Astrocyte of the spinal cord (primary cell): ENCODE results near the gene MSL1.

Source experiments
- DNase-seq: peaks from one replicate; pipeline ENCODE4 v3.0.0; 2011; ENCODE audit warnings: low read depth, low spot score
- H3K4me3 ChIP-seq: 2 replicates; pipeline ENCODE4 v1.5.1; 2011; ENCODE audit warnings: low read depth, mild to moderate bottlenecking, low read length, moderate library complexity
- in situ Hi-C: cut with HindIII; loops from 2 replicates; pipeline ENCODE4 v1.10.0; 2017; ENCODE audit warnings: low sequenced_read_pairs
- TF ChIP-seq, protein P1 (sequence below): IDR thresholded peaks from 2 replicates; pipeline ENCODE4 v1.5.1; 2012; ENCODE audit warnings: low read depth, mild to moderate bottlenecking, low read length, inconsistent platforms

The MSL1 gene

DNA sequence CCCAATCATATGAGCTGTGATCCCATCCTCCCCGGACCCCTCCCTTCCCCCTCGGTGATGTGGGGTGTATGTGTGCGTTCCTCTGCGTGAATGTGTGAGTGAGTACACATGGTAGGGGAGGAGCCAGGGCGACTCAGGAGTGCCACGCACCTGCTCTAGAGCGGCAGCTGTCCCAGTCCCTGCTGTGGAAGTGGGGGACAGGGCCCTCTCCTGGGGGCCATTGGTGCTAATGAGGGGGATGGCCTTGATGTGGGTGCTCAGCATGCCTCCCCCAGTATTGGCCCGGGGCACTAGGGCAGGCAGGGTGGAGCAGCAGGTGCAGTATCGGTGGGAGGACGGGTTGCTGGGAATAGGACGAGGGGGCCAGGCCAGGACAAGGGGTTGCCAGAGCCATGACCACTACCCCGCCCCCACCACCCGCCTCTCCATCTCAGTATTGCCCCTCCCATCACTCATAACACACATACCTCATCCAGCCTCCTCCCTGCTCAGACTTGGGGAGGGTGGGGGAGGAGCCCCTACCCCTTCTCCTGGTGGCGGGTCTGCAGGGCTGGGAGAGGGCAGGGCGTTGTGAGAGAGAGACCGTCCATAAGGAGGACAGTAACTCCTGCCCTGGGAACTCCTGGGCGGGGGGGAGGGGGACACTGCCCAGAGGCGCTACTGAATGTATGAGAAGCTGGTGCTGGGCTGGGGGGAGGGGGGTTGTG, 29.9 kb upstream of the MSL1 start:
- in situ Hi-C loops, result no loop called here
- TF ChIP-seq, protein P1, sequence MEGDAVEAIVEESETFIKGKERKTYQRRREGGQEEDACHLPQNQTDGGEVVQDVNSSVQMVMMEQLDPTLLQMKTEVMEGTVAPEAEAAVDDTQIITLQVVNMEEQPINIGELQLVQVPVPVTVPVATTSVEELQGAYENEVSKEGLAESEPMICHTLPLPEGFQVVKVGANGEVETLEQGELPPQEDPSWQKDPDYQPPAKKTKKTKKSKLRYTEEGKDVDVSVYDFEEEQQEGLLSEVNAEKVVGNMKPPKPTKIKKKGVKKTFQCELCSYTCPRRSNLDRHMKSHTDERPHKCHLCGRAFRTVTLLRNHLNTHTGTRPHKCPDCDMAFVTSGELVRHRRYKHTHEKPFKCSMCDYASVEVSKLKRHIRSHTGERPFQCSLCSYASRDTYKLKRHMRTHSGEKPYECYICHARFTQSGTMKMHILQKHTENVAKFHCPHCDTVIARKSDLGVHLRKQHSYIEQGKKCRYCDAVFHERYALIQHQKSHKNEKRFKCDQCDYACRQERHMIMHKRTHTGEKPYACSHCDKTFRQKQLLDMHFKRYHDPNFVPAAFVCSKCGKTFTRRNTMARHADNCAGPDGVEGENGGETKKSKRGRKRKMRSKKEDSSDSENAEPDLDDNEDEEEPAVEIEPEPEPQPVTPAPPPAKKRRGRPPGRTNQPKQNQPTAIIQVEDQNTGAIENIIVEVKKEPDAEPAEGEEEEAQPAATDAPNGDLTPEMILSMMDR, result no peak
- no peak overlapping the region for H3K4me3 ChIP-seq
- no peak for DNase-seq

DNA sequence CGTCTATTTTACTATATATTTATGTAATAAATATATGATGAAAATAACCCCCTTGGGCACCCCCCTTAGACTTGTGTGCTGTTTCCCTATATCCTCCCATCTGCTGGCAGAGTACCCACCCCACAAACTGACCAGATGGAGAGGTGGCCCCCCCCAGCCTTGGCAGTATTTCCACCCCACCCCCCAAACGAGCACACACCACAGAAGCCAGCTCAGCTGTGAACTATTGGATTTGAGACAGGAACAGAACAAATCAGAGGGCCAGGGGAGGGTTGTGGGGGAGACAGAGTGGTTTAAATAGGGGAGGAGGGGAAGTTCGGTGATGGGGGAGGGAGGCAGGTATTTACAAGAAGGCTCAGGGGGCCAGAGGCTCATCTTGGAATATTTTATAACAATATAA, 29.2 kb upstream of the MSL1 start:
- no peak for DNase-seq
- H3K4me3 ChIP-seq, result no peak overlapping the region
- in situ Hi-C loops, result no loop called here
- TF ChIP-seq, protein P1, result no peak

DNA sequence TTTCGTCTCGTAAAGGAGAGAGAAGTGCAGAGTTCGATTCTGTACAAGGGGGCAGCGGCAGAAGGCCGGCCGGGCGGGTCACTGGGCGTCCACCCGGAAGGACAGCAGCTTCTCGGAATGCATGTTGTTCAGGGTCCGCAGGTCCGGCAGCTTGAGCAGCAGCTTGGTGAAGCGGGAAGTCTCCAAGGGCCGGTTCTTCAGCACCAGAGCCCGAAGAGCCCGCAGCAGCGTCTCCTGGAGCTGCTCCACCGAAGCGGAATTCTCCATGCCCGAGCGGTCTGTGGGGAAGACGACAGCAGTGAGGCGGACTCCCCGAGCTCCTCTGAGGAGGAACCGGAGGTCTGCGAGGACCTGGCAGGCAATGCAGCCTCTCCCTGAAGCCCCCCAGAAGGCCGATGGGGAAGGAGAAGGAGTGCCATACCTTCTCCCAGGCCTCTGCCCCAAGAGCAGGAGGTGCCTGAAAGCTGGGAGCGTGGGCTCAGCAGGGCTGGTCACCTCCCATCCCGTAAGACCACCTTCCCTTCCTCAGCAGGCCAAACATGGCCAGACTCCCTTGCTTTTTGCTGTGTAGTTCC, 28.7 kb upstream of the MSL1 start:
- no peak overlapping the region for H3K4me3 ChIP-seq
- in situ Hi-C loops, result no loop called here
- TF ChIP-seq, protein P1, result no peak
- DNase-seq, result no peak

DNA sequence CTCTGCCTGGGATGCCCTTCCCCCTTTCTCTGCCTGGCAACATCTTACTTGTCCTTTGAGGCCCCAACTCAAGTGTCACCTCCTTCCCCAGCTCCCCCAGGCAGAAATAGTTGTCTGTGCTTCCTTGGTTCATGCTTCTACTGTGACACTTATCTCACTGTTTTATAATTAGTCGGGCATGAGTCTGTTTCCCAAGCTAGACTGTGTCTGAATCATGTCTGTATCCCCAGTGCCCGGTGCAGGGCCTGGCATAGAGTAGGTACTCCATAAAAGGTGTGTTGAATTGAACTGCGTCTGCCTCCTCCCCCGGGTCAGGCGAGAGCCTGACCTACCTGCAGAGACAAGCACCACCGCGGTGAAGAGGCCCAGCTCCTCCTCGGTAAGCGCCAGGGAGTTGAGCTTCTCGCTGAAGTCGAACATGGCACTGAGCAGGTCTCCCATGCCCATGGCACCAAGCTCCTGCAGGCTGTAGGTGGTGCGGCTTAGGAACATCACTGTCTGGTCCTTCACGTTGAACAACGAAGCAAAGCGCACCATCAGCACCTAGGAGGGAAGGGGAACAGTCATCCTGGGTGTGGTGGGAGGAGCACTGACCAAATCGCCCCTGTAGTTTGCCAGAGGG, 28.1 kb upstream of the MSL1 start:
- TF ChIP-seq, protein P1, result no peak
- in situ Hi-C loops, result no loop called here
- DNase-seq, result no peak
- H3K4me3 ChIP-seq, result no peak overlapping the region

GRCh38 chr17:40094874-40095273, 26.9 kb upstream of the MSL1 start:
- DNase-seq, result no peak
- no peak overlapping the region for H3K4me3 ChIP-seq
- TF ChIP-seq, protein P1, result no peak
- in situ Hi-C loops, result no loop called here

DNA sequence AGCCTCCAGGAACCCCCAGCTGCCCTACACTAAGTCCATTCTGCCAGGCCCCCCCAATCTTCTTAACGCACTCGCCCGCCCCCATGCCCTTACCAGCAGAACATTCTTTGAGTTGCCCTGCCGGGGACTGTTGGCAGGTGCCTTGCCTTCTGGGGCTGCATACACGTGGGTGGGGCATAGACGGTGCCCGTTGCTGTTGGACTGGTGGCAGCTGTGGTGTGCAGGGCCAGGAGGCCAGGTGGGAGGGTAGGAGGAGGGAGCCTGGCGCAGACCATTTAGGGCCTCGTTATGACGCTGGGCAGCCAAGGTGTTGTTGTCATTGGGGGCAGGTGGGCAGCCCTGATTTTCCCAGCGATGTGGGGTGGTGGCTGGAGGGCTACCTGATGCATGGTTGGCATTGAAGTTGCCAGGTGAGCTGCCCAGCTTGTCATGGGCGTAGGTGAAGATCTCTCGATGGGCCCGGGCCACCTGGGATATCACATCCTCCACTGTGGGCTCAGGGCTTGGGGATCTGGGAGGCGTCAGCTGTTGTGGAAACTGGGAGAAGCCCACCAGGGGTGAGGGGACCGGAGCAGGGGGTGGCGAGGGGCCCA, 26.3 kb upstream of the MSL1 start:
- TF ChIP-seq, protein P1, result no peak
- DNase-seq, result no peak
- no peak overlapping the region for H3K4me3 ChIP-seq
- in situ Hi-C loops, result no loop called here
